ENCODE data around the gene DMGDH.

DMGDH gene

DNA sequence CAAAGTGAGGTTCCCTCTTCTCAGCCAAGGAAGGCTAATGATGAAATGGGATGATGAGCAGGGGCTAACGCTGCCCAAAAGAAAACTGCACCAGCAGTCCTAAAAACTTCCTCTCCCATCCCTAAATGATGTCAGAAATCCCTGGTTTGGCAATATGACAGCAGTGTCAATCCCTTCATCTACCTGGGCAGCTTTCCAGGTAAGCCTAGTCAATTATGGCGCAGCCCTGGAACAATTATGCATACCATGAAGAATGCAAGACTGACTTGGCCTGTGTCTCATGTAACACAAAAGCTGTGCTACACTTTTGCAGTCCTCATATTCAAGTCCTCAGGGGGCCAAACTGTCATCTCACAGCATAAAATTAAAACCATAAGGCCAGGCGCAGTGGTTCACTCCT, 7.0 kb downstream of the DMGDH start:
- no peak for DNase-seq

DNA sequence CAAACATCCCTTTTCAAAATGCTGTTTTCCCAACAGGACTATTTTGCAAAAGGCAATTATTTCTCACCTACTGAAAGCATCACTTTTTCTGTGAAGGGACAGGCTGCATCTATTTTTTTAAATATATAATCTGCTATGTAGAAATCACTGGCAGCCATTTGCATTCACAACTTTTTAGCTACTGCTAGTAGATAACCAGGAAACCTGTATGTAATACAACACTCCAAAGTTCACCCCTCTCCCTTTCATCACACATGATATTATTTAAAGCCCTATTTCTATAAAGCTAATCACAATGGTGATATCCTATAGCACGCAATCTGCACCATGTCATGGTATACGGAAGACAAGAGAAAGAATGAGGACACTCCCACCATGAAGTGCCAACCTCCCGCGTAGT, 9.8 kb downstream of the DMGDH start:
- no peak for DNase-seq

DNA sequence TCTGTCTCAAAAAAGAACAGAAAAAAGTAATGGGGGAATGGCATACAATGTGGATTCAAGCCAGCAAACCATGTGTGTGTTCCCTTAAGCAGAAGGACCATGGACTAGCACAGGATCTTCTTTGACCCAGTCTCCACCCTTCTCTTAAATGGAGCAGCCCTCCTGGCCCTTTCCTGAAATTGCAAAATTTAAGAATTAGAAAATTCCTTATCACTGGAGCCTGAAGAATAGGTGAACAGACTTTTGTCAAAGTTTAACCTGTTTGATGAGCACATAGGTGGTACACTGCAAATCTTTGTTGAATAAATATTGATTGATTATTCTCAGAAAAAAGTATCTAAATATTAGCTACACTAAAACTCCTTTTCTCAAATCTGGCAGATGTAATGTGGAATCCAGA, 12.6 kb downstream of the DMGDH start:
- no peak for DNase-seq

DNA sequence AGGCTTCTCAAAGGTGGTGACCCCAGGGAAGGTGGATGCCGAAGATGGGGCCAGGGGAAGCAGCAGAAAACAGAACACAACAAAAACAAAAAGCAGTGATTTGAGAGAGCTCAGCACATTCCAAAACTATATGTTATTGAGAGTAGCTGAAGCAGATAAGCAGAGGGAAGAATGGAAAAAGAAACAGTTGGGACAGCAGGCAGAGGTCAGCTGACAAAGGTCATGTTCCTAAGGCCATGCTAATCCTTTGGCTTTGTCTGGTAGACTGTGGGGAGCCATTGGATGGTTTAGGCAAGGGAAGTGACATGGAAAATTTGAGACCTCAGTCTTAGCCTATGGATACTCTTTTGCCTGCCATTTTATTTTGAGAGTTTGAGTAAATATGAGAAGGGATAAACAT, 14.5 kb downstream of the DMGDH start:
- DNase-seq, result no peak

DNA sequence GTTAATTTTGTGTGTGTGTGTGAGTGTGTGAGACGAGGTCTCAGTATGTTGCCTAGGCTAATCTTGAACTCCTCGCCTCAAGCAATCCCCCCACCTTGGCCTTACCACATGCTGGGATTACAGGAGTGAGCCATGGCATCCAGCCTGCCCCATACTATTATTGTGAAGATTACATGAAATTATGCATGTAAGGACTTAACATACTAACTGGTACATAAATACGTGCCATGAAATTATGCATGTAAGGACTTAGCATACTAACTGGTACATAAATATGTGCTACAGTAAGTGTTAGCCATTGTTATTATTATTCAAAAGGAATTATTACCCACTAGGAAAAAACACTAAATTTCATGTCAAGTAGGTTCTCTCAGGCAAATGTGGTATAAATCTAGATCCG, 16.2 kb downstream of the DMGDH start:
- no peak for DNase-seq

DNA sequence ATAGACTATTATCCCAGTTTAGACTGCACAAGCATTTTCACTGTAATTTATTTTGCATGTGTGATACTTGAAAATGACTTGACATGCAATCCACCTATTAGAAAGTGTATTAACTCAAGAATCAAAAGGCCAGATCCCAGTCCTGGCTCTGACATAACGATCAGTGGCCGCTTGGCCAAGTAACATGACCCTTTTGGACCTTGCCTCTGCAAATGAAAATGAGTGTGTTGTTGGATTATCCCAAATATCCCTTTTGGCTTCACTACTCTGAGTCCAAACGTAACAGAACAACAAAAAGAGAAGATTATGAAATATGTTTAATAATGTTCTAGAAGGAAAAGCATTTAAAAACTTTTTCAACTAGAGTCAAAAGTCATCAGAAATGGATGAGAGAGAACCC, 19.0 kb downstream of the DMGDH start:
- DNase-seq, result no peak

DNA sequence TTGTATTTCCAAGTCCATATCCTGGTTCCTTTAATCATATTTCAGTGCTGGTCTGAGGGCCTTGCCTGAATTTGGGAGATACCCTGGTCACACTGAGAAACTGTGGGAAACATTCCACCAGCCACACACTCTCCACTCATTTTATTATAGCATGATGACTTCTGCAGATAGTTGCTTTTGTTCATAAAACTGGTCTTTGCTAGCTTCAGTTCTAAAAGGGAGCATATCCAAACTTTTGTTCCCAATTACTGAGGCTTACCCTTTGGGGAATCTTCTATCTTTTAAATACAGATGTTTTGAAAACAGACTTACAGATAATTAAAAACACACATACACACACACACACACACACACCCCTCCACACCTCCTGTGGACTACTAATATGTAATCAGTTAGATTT, 21.0 kb downstream of the DMGDH start:
- no peak for DNase-seq

DNA sequence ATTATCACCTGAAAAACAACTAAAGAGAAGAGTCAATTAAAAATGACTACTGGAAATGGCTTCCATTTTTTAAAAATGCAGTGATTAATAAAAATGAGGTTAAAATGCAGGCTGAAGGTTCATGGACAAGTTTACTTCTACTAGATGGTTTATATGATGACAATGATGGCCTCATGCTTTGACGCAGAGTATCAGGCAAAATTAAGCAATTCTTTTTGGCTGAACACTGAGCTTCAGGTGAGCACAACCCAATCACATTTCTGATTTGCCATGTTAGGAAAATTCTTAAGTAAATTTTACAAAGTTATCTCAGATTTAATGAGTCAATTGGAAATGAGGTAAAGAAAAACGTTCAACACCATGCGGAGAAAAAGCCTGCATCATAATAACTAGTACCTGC, 22.3 kb downstream of the DMGDH start:
- no peak for DNase-seq

DNA sequence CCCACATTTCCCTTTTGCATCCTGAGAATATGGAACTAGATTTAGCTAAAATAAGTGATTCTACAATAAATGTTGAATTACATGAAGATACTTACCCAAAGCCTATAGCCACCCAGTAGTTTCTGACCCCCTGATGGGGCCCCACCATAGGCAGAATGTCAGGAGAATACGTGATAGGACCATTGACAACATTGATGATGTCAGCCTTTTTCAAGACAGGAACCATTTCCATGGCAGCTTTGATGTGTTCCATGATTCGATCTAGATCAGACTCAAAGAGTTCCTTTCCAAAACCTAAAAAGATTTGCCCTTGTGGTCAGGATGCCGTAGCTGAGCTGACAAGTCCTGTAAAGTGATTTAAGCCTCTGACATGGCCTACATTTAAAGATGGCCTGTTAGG, 27.3 kb downstream of the DMGDH start:
- DNase-seq, result no peak

DNA sequence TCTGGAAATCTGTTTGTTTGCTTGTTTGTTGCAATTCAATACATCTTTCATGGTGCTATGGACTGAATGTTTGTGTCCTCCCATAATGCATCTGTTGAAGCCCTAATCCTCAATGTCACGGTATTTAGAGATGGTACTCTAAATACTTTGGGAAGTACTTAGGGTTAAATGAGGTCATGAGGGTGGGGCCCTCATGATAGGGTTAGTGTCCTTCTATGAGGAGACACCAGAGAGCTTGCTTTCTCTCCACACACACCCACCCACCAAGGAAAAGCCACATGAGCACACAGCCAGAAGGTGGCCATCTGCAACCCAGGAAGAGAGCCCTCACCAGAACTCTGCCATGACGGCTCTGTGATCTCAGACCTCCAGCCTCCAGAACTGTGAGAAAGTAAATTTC, 32.7 kb downstream of the DMGDH start:
- no peak for DNase-seq

DNA sequence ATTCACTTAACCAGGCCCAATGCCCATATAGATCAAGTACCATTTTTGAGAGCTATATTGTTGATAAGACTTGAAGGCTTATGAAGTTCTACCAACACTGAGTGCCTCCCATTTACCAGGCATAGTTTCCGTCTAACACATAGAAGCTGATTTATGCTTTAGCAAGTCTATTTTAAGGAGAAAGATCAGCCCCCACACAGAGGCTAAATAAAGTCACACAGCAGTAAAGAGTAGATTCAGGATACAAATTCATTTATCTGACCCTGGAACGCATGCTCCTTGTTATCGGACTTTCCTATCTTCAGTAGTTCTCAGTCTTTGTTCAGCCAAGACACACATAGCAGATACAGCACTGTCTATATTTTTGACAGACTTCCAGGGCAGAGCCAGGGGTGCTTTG, 34.2 kb downstream of the DMGDH start:
- DNase-seq, result no peak

DNA sequence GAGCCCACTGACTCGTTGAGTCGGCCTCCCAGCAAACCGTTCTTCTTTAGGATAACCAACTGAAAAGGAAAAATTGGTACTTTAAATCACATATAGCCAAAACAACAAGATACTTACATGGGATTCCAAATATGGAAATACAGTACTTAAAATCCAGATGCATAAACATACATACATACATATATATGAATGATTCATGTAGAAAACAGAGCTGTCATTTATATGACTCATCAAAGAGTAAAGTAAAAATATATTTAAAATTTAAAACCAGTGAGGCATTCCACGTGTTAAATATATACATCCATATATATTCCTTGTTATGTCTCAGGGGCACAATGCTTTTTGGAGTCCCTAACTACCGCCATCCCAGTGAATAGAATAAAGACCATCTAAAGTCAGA, 36.7 kb downstream of the DMGDH start:
- no peak for DNase-seq

DNA sequence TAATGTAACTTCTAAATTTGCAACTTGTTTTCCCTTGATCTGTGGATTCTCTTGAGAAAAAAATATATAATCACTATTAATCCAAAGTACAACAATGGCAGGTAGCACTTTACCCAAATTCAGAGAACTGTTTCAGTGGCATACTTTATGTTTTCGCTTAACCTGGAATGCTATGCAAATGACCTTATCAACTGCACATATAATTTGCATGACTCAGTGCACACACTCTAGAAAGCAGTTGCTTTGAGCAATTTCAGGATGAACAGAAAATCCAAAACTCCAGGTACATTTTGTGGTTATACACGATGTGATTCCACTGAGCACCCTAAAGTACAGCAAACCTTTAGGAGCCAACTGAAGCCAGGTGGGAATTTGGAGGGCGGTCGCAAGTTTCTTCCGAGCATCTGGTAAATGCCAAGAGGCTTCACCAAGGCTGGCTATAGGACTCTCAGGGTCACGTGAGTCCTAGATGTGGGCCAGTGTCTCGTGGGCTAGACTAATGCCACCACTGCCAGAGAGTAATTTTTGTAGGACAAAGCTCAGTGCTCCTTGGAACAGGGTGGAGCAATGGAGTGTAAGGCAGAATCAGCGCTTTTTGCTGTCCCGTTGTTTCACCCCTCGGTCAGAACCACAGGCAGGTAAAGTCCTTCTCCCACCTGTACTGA, 37.3 kb downstream of the DMGDH start:
- no peak for DNase-seq

DNA sequence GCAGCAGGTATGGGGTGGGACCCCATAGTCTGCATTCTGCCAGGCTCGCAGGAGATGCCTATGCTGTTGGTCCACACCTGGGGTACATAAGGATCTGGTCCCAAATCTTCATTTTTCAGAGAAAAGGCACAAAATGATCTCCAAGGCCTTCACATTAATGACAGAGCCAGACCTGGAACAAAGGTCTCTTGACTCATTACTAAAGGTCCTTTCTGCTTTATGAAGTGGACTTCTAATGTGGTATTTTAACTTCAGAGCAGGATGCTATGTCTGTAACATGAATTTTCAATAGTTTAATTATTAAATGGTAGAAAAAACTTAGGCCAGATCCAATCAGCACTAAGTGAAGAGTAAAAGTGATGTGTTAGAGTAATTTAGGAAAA, 38.0 kb downstream of the DMGDH start:
- no peak for DNase-seq

DNA sequence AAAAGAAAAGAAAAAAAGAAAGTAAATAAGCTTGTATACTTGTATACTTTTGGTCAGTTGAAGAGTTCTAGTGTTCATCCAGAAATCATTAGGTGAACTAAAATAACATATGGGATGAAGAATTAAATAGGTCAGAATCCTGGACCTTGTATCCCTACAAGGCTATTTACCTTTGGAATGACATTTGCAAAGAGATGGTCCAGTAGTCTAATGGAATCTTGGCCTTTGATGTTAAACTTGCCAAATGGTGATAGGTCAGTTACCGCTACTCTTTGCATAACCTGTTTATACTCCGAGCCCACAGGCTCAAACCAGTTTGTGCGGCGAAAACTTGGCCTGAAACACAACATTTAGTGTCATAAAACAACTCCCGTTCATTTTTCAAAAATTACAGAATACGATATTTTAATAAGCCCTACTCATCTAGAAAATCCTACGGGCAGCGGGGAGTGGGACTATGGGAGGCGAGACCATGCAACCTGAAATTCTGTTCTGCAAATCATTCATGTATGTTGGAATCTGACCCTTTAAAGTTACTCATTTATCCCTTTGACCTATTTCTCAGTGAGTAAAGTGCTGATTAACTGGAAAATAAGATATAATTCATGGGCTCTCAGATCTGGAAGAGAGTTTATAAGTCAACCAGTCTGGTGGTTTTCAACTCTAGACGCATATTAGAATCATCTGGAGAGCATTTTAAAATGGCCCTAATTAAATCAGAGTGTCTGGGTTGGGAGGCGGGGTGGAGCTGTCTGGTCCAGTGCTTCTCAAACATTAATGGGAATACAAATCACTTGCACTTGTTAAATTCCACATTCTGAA, 38.6 kb downstream of the DMGDH start:
- no peak for DNase-seq

DNA sequence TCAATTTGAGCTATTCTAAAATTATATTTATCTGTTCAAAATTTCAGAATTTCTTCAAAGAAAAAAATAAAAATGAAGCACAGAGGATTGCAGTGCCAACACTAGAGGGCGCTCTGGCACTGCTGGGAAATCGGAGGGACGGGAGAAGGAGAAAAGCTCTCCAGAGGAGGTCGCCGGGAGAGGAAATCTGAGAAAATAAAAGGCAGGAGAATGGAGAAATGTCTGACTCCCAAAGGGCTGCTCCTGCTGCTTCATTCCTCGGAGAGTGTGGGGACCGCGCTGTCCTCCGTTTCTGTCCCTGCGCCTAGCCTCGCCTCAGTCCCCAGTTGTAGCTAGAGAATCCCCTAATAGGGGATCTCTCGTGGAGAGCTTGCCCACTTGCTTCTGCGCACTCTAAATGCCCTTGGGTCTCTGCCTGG, 44.4 kb downstream of the DMGDH start:
- DNase-seq, result peak; percentile 0

DNA sequence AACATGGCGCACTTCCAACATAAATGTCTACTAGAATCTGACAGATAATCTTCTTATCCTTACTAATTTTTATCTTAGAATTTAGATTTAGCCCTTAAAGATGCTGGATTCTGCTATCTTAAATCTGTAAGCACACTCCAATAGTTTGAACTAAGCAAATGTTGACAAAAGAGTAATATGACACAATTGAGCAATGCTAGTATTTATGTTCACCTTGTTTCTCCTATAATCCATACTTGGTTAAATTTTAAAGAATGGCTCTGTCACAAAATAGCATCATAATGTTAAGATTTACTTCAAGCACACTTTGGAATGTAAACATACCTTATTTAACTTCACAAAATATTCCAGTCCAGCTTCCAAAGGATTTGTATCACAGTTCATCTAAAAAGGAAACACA, 45.5 kb downstream of the DMGDH start:
- no peak for DNase-seq

DNA sequence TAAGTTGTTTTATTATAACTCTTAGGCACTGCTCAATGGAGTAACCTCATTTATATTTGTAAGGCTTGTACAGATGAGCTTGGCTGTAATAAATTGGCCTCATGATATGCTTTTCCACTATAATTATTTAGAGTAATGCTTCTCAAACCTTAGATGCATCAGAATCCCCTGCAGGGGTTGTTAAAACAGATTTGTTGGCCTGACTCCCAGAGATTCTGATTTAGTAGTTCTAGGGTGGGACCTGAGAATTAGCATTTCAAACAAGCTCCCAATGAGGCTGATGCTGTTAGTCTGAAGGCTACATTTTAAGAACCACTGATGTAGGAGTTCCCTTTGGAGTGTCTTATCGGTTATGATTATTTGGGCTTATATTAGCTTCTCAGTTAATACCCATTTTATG, 46.1 kb downstream of the DMGDH start:
- no peak for DNase-seq

DNA sequence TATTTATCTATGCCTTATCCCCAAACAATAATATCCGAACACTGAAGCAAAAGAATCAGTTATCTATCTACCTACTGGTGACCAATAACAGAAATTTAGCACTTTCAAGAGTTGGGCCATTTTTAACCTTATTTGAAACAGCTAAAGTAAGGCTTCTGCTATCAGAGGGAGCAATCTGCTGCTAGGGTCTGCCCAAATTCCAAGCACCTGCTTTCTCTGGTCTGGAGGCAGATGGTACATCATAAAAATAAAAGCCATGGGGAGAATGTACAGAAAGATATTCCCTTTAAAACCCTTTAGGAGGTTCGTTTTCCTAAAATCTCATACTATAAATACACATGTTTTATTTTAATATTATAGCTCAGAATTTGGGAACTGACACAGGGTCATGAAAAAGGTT, 46.7 kb downstream of the DMGDH start:
- no peak for DNase-seq

DNA sequence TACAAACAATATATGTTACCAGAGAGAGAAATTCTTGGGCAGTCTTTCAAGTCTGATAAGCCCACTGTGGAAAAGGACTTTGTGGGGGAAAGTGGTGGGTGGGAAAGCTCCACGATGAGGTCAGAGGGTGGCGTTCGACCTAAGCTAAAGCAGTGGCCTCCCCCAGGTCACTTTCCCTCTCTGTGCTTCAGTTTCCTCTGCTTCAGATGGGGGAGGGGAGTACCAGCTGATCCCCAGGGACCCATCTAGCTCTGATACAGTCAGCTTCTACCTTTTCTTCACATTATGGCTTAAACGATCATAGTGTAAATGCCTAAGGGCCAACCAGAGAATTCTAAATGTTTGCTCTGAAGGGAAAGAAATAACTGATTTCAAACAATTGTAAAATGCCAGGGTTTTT, 47.7 kb downstream of the DMGDH start:
- no peak for DNase-seq

DNA sequence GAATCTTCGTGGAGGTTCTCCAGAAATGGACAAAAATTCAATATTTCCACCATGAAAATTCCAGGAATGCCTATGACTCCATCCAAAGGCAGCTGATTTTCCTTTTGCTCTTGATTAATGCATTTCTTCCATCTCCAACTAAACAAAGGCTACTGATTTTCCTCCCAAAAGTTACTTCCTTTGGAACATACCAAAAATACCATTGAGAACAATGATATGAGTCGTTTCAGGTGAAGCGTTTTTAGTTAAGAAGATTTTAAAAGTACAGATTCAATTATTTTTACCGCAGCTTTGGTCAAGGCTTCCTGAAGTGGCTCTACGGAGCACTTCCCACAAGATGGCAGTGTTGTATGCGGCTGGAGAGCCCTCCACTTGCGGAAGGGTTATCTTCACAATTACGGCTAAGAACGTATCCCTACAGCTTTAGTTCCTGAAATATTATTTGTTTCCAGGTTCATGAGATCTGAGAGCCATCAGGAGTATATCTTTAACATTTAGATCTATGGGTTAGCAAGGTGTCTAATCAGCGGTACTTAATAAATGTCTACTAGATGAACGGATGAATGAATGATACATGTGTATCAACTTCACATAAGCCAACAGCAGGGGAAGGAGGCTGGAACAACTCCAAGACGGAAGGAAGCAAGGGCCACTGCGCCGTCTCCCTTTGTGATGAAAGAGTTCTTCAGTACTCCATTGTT, 48.5 kb downstream of the DMGDH start:
- peak; percentile 11 for DNase-seq

DNA sequence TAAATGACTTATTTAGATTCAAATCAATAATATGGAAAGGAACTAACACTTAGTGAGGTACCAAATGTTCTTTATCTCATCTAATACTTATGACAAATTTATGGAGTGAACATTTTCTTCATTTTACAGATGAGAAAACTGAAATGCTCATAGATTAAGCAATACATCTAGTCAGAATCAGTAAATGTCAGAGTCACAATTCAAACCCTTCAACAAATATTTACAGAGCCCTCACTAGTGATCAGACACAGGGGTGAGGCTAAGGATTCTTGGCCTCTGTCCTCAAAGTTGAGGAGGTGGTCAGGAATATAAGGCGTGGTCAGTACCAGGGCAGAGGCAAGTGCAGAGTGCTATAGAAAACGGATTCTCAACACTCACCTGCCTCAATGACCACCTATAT, 54.8 kb downstream of the DMGDH start:
- no peak for DNase-seq

DNA sequence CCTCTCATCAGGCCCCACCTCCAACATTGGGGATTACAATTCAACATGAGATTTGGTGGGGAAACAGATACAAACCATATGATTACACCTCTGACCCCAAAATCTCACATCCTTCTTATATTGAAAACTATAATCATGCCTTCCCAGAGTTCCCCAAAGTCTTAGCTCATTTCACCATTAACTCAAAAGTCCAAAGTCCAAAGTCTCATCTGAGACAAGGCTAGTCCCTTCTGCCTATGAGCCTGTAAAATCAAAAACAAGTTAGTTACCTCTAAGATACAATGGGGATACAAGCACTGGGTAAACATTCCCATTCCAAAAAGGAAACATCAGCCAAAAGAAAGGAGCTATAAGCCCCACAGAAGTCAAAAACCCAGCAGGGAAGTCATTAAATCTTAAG, 57.6 kb downstream of the DMGDH start:
- DNase-seq, result no peak

DNA sequence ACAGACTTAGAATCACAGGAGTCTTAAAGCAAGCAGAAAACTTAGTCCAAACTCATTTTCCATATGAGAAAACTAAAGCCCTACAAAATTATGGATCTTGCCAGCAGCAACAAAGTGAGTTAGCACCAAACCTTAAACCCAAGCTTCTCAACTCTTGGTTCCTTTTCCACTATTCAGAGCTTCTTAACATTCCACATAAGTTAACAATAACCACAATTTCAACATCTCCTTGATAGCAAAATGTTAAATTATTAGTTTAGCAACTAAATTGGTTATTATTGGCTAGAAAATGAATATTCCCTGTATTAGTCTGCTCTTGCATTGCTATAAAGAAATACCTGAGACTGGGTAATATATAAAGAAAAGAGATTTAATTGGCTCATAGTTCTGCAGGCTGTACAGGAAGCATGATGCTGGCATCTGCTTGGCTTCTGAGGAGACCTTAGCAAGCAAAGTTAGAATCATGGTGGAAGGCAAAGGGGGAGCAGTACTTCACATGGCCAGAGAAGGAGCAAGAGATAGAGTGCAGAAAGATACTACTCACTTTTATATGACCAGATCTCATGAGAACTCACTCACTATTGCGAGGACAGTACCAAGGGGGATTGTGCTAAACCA, 58.1 kb downstream of the DMGDH start:
- no peak for DNase-seq

All from NCI-H510A (cell line).